HG02938 (cell line): ENCODE results near the gene GALNT10.
A peak's percentile ranks its signal among the peaks of the same experiment; 100 is the strongest.
"Not testable (repeated sequence)": the region's sequence is repeated elsewhere in the genome, so short reads cannot be mapped to it uniquely, and the experiment has no call there.

Experiments used
- ATAC-seq: cut with Tn5 transposase; IDR thresholded peaks from one replicate; pipeline ENCODE4 v1.9.1; 2021; ENCODE audit warnings: mild to moderate bottlenecking, moderate library complexity; ENCODE audit not compliant: unreplicated experiment

Gene GALNT10, protein sequence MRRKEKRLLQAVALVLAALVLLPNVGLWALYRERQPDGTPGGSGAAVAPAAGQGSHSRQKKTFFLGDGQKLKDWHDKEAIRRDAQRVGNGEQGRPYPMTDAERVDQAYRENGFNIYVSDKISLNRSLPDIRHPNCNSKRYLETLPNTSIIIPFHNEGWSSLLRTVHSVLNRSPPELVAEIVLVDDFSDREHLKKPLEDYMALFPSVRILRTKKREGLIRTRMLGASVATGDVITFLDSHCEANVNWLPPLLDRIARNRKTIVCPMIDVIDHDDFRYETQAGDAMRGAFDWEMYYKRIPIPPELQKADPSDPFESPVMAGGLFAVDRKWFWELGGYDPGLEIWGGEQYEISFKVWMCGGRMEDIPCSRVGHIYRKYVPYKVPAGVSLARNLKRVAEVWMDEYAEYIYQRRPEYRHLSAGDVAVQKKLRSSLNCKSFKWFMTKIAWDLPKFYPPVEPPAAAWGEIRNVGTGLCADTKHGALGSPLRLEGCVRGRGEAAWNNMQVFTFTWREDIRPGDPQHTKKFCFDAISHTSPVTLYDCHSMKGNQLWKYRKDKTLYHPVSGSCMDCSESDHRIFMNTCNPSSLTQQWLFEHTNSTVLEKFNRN

GRCh38 chr5:154190595-154191304 lies at the start of gene GALNT10:
GALNT10 (plus strand) TSS chr5:154190733; CDS start chr5:154190867, 134 bp downstream.
- ATAC-seq: peak; percentile 64

- ATAC-seq: no peak
Measured at GRCh38 chr5:154141745-154142221, 48.8 kb upstream of the GALNT10 start.

DNA sequence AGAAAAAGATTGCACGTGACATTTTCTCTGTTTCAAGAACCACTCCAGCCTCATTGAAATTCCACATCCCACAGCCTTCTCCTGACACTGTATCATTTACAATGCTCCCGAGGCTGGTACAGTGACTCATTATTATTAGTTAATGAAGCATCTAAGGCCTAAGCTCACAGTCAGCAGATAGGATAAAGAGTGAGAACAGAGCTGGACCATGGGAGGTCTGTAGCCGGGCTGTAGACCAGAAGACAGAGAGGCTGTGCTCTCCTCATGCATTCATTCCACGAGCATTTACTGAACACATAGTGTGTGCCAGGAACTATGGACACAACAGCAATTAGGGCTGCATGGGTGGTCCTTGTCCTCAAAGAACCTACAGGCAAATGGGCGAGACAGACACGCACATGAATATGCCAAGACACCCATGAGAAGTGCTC lies 47.3 kb upstream of the GALNT10 start:
- ATAC-seq: no peak

GRCh38 chr5:154145268-154145667 lies 45.3 kb upstream of the GALNT10 start:
- ATAC-seq: no peak

DNA sequence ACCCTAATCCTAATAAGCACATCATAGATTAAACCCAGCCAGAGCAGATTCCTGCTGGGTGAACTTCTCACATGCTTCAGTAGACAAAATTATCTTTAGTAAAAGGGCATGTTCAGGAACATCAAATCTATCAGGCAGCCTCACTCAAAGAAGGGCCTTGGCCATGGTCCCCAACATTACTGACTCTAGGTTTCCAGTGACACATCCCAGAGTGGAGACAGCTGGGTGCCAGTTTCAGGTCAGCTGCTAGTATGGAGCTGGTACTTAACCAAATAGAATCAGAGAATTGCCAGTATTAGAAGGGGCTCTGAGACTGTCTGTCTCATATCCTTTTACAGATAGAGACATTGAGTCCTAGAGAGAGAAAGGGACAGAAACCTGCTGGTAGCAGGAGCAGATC lies 44.1 kb upstream of the GALNT10 start:
- no peak for ATAC-seq

GRCh38 chr5:154147666-154148065 lies 42.9 kb upstream of the GALNT10 start:
- ATAC-seq: no peak

- ATAC-seq: not testable (repeated sequence)
Measured at GRCh38 chr5:154150471-154150870, 40.1 kb upstream of the GALNT10 start.

DNA sequence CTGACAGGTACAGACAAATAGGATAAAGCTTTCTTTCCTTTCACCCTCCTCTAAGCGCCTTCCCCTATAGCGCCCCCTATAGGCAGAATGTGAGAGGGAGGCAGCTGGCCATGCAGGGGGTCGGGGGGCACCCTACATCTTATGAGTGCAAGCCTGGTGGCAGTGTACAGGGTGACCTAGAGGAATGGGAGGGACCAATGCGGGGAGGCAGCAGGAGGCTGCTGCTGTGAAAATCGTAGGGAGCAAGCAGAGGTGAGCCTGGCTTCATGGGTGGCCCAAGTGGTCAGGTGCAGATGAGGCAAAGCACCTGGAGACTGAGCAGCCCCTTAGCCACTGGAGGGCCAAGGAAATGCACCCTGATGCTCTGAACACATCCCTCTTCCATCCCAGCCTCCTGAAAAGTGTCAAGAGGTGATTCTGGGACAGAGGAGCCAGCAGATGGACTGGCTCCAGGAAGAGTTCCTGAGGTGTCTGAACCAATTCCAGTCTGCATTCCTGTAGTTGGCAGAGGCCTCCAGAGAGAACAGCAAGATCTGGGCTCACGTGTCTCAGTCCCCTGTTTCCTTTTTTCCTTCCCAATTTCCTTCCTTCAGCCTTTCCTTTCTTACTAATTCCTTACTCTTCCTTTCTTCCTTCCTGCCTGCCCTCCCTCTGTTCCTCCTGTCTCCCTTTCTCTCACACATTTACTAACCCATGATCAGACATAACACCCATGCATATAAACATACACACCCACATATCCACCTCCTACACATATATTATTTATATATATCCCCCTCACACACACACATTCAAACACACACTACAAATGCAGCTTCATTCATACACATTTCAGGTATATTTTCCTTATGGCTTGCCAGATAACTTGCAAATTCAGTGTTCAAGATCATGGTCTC lies 32.8 kb upstream of the GALNT10 start:
- ATAC-seq: no peak

DNA sequence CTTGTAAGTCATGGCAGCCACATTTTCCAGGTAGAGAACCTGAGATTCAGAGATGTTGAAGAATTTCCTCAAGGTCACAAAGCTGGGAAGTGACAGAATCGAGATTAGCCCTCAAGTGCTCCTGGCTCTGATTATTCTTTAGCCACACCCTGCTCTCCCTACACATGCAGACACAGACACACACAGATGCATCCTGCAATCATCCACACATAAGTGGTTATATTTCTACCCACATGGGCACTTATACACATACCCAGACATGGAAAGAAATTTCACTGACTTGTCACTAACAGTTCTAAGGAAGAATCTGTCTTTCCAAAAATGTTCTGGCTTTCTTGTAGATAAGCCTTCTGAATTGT lies 32.2 kb upstream of the GALNT10 start:
- ATAC-seq: no peak

DNA sequence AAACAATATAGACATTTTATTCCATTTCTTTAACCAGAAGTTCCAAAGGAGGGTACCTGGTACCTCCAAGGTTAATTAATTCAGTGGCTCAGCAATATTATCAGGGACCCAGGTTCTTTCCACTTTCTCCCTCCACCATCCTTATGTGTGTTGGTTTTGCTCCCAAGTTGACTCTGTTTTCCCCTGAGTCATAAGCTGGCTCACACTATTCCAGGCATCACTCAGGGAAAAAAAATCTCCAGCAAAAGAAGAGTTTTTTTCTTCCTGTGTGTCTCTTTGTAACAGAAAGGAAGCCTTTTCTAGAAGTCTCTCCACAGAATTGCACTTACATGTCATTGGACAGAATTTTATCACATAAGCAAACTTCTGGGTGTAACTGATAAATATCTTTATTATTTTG lies 31.2 kb upstream of the GALNT10 start:
- ATAC-seq: no peak

- ATAC-seq: no peak
Measured at GRCh38 chr5:154162539-154163151, 27.9 kb upstream of the GALNT10 start.

GRCh38 chr5:154163327-154164248 lies 26.9 kb upstream of the GALNT10 start:
- no peak for ATAC-seq

GRCh38 chr5:154164249-154164581 lies 26.3 kb upstream of the GALNT10 start:
- no peak for ATAC-seq

DNA sequence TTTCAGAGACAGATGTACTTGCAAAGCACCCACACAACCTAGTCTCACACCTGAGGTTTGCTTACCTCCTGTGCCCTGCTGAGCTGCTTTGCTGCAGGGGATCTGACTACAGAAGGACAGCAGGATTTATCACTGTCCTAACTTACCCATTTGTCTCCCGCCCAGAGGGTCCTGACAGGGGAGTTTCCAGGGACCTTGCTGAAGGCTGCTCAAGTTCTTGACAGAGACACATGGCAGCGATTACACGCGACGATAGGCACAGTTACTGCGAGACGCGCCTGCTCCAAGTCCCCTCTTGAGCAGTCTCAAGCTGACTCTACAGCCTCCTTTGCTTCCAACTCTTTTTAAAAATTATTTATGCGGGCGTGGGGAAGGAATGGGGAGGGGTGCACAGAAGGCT lies 24.6 kb upstream of the GALNT10 start:
- no peak for ATAC-seq

- ATAC-seq: no peak
Measured at GRCh38 chr5:154166901-154167791, 23.4 kb upstream of the GALNT10 start.

DNA sequence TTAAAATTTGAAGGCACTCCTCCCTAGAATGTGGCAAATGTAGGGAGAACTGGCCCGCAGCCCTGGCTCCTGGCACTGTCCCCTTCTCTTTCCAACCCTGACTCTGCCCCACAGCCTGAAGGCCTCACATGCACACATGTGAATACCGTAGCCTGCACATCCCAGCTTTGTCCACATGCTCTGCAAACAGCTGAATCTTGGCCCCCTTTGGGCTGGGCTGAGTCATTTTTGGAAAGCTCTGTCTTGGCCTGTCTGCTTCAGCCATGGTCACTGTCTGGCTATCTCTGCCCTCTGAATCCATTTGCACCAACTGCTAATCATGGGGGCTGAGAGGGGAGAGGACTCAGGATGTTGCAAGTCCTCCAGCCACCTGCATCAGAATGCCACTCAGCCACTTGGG lies 22.1 kb upstream of the GALNT10 start:
- no peak for ATAC-seq

GRCh38 chr5:154172785-154173184 lies 17.7 kb upstream of the GALNT10 start:
- no peak for ATAC-seq

DNA sequence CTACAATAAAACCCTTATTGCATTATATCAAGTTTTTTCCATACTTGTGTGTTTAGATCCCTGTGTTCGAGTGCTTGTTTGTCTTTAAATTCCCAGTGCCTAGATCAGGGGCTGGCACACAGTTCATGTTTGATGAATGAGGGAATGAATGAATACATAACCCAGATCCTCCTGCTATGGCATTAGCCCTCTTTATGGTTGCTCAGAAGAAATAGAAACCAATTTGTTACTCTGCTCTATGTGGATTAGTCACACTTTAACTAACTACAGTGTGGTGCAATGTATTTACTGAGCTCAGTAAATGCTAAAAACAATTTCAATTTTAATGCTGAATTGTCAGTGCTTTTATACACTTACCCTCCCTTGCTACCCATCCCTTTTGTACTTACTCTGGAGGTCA lies 16.4 kb upstream of the GALNT10 start:
- no peak for ATAC-seq
